Brain microvascular endothelial cell (primary cell): ENCODE results near the gene CTXN1.

ENCODE experiments used
- DNase-seq: peaks from one replicate; pipeline ENCODE4 v3.0.0-alpha.2; 2020
- H3K27ac ChIP-seq: fragments of 250-450 bp; sonication (Bioruptor Pico); 2 replicates; pipeline ENCODE4 v1.5.1; 2020; ENCODE audit warnings: mild to moderate bottlenecking, moderate library complexity
- H3K27me3 ChIP-seq: fragments of 250-450 bp; sonication (Bioruptor Pico); replicated peaks from 2 replicates; pipeline ENCODE4 v1.5.1; 2020; ENCODE audit warnings: mild to moderate bottlenecking
- H3K36me3 ChIP-seq: fragments of 250-450 bp; sonication (Bioruptor Pico); replicated peaks from 2 replicates; pipeline ENCODE4 v1.5.1; 2020; ENCODE audit warnings: mild to moderate bottlenecking
- H3K4me3 ChIP-seq: 2 replicates; pipeline ENCODE4 v1.5.1; 2011; ENCODE audit warnings: low read depth, mild to moderate bottlenecking, control low read depth, low read length, moderate library complexity
- CTCF ChIP-seq: IDR thresholded peaks from 2 replicates; pipeline ENCODE4 v1.5.1; 2011; ENCODE audit warnings: low read depth, mild to moderate bottlenecking, moderate library complexity, low read length, control low read depth, inconsistent platforms; ENCODE audit errors: missing control alignments
- in situ Hi-C: cut with HindIII; loops from 2 replicates; pipeline ENCODE4 v1.10.0; 2017; ENCODE audit warnings: low sequenced_read_pairs, low pct_ligation_motif_present

Gene CTXN1

DNA sequence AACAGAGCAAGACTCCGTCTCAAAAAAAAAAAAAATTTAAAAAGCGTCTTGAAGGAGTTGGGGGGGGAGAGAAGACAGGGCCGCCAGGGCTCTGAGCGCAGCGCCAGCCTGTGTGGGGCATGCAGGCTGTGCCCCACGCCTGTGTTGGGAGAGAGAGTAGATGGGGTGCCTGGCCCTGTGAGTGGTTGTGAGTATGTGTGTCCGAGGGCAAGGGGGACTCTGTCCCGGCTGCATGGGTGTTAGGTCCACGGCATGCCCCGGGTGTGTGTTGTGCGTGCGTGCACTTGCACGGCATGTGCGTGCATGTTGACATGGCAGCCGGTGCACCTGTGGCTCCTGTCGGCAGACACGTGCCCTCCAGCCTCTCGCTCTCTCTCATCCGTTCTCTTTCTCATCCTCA is 18.8 kb downstream of the CTXN1 start:
- no peak overlapping the region for H3K4me3 ChIP-seq

GRCh38 chr19:7905859-7906258 is 20.1 kb downstream of the CTXN1 start:
- TF ChIP-seq CTCF, result no peak
- Histone ChIP-seq H3K4me3 (no peak overlapping the region), H3K27ac (no peak overlapping the region), H3K27me3 (no peaks in the 10 kb centered on the region), H3K36me3 (peaks cover 15% of the 10 kb centered on the region)
- no peak for DNase-seq
- in situ Hi-C loops, result no loop called here

More for the DNA sequence above, 18.8 kb downstream of the CTXN1 start:
- DNase-seq, result no peak
- TF ChIP-seq CTCF, result no peak
- H3K27ac ChIP-seq, result no peak overlapping the region
- in situ Hi-C loops, result no loop called here
- H3K27me3 ChIP-seq, result no peaks in the 10 kb centered on the region
- H3K36me3 ChIP-seq, result peaks cover 25% of the 10 kb centered on the region

DNA sequence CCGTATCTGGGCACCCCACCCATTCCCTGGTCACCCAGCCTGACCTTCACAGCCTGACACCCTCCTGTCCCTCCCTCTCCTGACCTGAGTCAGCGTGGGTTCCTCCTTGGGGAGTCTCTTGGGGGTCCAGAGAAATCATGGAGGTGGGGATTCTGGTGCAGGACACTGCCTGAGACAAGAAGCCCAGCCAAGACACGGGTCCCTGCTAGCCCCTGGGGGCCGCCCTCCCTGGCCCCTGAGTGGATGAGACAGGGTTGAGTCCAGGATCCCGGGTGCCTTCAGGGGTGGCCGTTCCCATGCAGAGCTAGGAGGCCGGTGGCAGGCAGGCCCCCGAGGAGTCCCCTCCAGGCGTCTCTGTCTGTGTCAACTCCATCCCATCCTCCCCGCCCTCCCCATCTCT is 20.7 kb downstream of the CTXN1 start:
- no peak overlapping the region for H3K4me3 ChIP-seq
- H3K36me3 ChIP-seq, result peaks cover 11% of the 10 kb centered on the region
- in situ Hi-C loops, result no loop called here
- H3K27me3 ChIP-seq, result no peaks in the 10 kb centered on the region
- no peak for TF ChIP-seq CTCF
- no peak overlapping the region for H3K27ac ChIP-seq
- DNase-seq, result no peak

GRCh38 chr19:7904074-7905020 is 21.6 kb downstream of the CTXN1 start:
- H3K27ac ChIP-seq, result peak overlapping the region; percentile 65
- in situ Hi-C loops, result no loop called here
- no peak for TF ChIP-seq CTCF
- H3K36me3 ChIP-seq, result peaks cover 13% of the 10 kb centered on the region
- no peaks in the 10 kb centered on the region for H3K27me3 ChIP-seq
- DNase-seq, result no peak
- H3K4me3 ChIP-seq, result peak overlapping the region; percentile 80

DNA sequence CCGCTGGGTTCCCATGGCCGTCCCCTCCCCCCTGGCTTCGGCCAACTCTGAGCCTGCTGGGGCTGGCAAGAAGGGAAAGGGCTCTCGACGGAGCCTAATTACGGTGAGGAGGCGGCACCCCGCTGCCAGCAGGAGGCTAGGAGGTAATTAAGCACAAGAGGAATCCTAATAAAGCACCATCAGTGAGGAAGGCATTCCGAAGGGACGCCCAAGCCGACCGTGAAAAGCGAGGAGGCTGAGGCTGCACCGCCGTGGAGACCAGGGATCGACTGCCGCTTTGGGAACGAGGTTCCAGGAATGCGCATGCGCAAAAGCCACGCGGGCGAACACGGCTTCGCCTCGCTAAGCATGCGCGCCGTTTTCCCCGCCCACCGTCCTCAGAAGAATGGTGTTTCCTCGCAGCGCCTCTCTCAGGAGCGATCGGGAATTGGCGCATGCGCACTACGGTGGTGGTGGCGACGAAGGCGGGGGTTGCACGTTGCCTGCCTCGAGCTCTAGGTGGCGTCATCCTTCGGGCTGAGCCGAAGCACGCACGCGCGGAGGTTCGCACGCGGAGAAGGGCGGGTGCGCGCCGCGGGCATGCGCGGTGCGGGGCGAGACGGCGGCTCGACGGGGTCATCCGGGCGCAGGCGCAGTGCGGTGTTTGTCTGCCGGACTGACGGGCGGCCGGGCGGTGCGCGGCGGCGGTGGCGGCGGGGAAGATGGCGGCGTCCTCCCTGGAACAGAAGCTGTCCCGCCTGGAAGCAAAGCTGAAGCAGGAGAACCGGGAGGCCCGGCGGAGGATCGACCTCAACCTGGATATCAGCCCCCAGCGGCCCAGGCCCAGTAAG is 22.5 kb downstream of the CTXN1 start, which contains the start of gene MAP2K7:
Gene MAP2K7, plus strand, starts transcription at position 634 of the 830 bp plus-strand sequence. Its CDS starts 68 bp downstream, at position 702.
- H3K27me3 ChIP-seq, result no peaks in the 10 kb centered on the region
- peak; percentile 98 for DNase-seq
- peak within 1 kb of the TSS; percentile 65 for H3K27ac ChIP-seq
- in situ Hi-C loops, result no loop called here
- peaks cover 18% of the 10 kb centered on the region for H3K36me3 ChIP-seq
- TF ChIP-seq CTCF, result peak; percentile 59
- peak within 1 kb of the TSS; percentile 80 for H3K4me3 ChIP-seq
